IMR-90 (cell line): ENCODE results near the gene CDYL2. TPM values are rescaled to one million over a fixed set of nuclear protein-coding genes. Genes with fewer than 3 reads are reported as not detected.

Source experiments
- ATAC-seq: fragments of 200-7000 bp; cut with Tn5 transposase; 2 replicates; pipeline ENCODE4 v1.9.1; 2020; ENCODE audit warnings: low read depth, mild to moderate bottlenecking, moderate library complexity
- BruUV-seq: library from RNA; stranded (reverse); fragments of 400-500 nt; replicated peaks from 2 replicates; lab custom pipeline; 2021; lab: Mats Ljungman, UMichigan
- CTCF ChIA-PET: fragments of 300-600 bp; formaldehyde crosslinking; extraction: SDS; loops from one replicate; lab custom pipeline; 2021; ENCODE audit warnings: antibody characterized with exemption; lab: Yijun Ruan, JAX
- POLR2A ChIA-PET: fragments of 300-600 bp; sonication (Branson Sonifier 250); formaldehyde crosslinking; loops from one replicate; lab custom pipeline; 2022; ENCODE audit warnings: antibody characterized with exemption; ENCODE audit not compliant: unreplicated experiment; lab: Charles Lee
- DNase-seq: peaks from one replicate; pipeline ENCODE4 v3.0.0; 2013
- H2AFZ ChIP-seq: replicated peaks from 2 replicates; pipeline ENCODE3; 2013; ENCODE audit warnings: low read length, mild to moderate bottlenecking; ENCODE audit not compliant: poor library complexity
- H2AK5ac ChIP-seq: 2 replicates; pipeline ENCODE4 v1.6.1; 2013; ENCODE audit warnings: low read depth, low read length, inconsistent platforms
- H2AK9ac ChIP-seq: replicated peaks from 2 replicates; pipeline ENCODE3; 2013; ENCODE audit warnings: mild to moderate bottlenecking, low read depth, low read length, moderate library complexity; ENCODE audit not compliant: poor library complexity
- H2BK120ac ChIP-seq: 2 replicates; pipeline ENCODE4 v1.6.1; 2013; ENCODE audit warnings: low read depth, low read length, inconsistent platforms
- H2BK15ac ChIP-seq: 3 replicates; pipeline ENCODE4 v1.6.1; 2013; ENCODE audit warnings: low read depth, low read length, inconsistent platforms
- H2BK20ac ChIP-seq: 2 replicates; pipeline ENCODE4 v1.6.1; 2013; ENCODE audit warnings: low read depth, mild to moderate bottlenecking, inconsistent platforms, low read length, moderate library complexity
- H2BK5ac ChIP-seq: 2 replicates; pipeline ENCODE4 v1.6.1; 2013; ENCODE audit warnings: mild to moderate bottlenecking, low read depth, low read length, inconsistent platforms; ENCODE audit not compliant: poor library complexity, severe bottlenecking
- H3K14ac ChIP-seq: replicated peaks from 2 replicates; pipeline ENCODE4 v1.6.1; 2013; ENCODE audit warnings: low read depth, low read length, inconsistent platforms
- H3K18ac ChIP-seq: 2 replicates; pipeline ENCODE4 v1.6.1; 2013; ENCODE audit warnings: low read depth, low read length, control low read depth
- H3K23ac ChIP-seq: 2 replicates; pipeline ENCODE4 v1.6.1; 2013; ENCODE audit warnings: low read depth, low read length, inconsistent platforms
- H3K27ac ChIP-seq: 2 replicates; pipeline ENCODE4 v1.5.1; 2013; ENCODE audit warnings: mild to moderate bottlenecking, control low read depth, low read length; ENCODE audit not compliant: insufficient read depth
- H3K27me3 ChIP-seq: 2 replicates; pipeline ENCODE4 v1.6.1; 2013; ENCODE audit warnings: low read length; ENCODE audit not compliant: control insufficient read depth, insufficient read depth
- H3K36me3 ChIP-seq: 2 replicates; pipeline ENCODE4 v1.6.1; 2013; ENCODE audit warnings: low read length, mixed read lengths; ENCODE audit not compliant: control insufficient read depth, insufficient read depth
- H3K4ac ChIP-seq: 2 replicates; pipeline ENCODE4 v1.6.1; 2013; ENCODE audit warnings: low read depth, low read length, inconsistent platforms
- H3K4me1 ChIP-seq: 2 replicates; pipeline ENCODE4 v1.6.1; 2013; ENCODE audit warnings: low read length, mixed read lengths; ENCODE audit not compliant: control insufficient read depth, insufficient read depth
- H3K4me2 ChIP-seq: 2 replicates; pipeline ENCODE4 v1.6.1; 2013; ENCODE audit warnings: low read depth, mild to moderate bottlenecking, control low read depth, low read length, moderate library complexity
- H3K4me3 ChIP-seq: 2 replicates; pipeline ENCODE4 v1.5.1; 2013; ENCODE audit warnings: low read depth, mild to moderate bottlenecking, control low read depth, low read length, moderate library complexity; ENCODE audit not compliant: insufficient read depth
- H3K56ac ChIP-seq: 2 replicates; pipeline ENCODE4 v1.6.1; 2013; ENCODE audit warnings: low read length, inconsistent platforms; ENCODE audit not compliant: insufficient read depth; ENCODE audit errors: extremely low read depth
- H3K79me1 ChIP-seq, 2 experiments: 2 replicates each; pipeline ENCODE4 v1.6.1; 2013; ENCODE audit warnings: low read length in 2 of 2, inconsistent platforms in 1 of 2, low read depth in 1 of 2
- H3K9ac ChIP-seq: 2 replicates; pipeline ENCODE4 v1.6.1; 2013; ENCODE audit warnings: low read depth, low read length, control low read depth
- H3K9me1 ChIP-seq: 2 replicates; pipeline ENCODE4 v1.6.1; 2013; ENCODE audit warnings: low read length, inconsistent platforms; ENCODE audit not compliant: insufficient read depth
- H3K9me3 ChIP-seq: 2 replicates; pipeline ENCODE4 v1.6.1; 2013; ENCODE audit warnings: low read length; ENCODE audit not compliant: control insufficient read depth, insufficient read depth
- H4K20me1 ChIP-seq: 2 replicates; pipeline ENCODE4 v1.6.1; 2013; ENCODE audit warnings: low read length, inconsistent platforms; ENCODE audit not compliant: insufficient read depth
- H4K5ac ChIP-seq: 2 replicates; pipeline ENCODE4 v1.6.1; 2013; ENCODE audit warnings: mild to moderate bottlenecking, low read depth, low read length, control low read depth
- H4K8ac ChIP-seq, 2 experiments: 2 replicates each; pipeline ENCODE4 v1.6.1; 2013; ENCODE audit warnings: low read depth in 2 of 2, low read length in 2 of 2, control low read depth in 1 of 2, inconsistent platforms in 1 of 2
- H4K91ac ChIP-seq: 2 replicates; pipeline ENCODE4 v1.6.1; 2013; ENCODE audit warnings: low read depth, low read length, inconsistent platforms; ENCODE audit not compliant: insufficient read depth
- MAZ ChIP-seq: IDR thresholded peaks from 2 replicates; pipeline ENCODE4 v1.6.1; 2012; ENCODE audit warnings: low read depth, mild to moderate bottlenecking, low read length, improper control_type of control experiment, moderate library complexity, borderline replicate concordance
- WGBS, 2 experiments: methylation state at CpG; one replicate each; pipeline versions ENCODE4 v1.1.5 to v1.1.7; 2013; ENCODE audit warnings: missing lambda C conversion rate in 2 of 2; ENCODE audit not compliant: insufficient read length in 1 of 2; ENCODE audit errors: extremely low coverage in 2 of 2; 5-methylcytosine and 5-hydroxymethylcytosine counted together
- dilution Hi-C: fragments of 300-500 bp; cut with HindIII; formaldehyde crosslinking; loops from one replicate; pipeline ENCODE4 v1.14.3; 2018; ENCODE audit warnings: low sequenced_read_pairs; ENCODE audit not compliant: unreplicated experiment
- in situ Hi-C: fragments of 300-500 bp; cut with MboI; formaldehyde crosslinking; loops from 3 replicates; pipeline ENCODE4 v1.14.3; 2019; ENCODE audit warnings: low sequenced_read_pairs, inconsistent platforms, mixed read lengths
- intact Hi-C: fragments of 100-400 bp; cut with micrococcal nuclease; formaldehyde crosslinking; loops from 2 replicates; pipeline ENCODE4 v1.10.0; 2022
- polyA plus RNA-seq, 3 experiments: library from polyadenylated mRNA; depleted of rRNA; stranded (reverse); fragments of >200 nt; gene quantifications; 2 replicates each; pipeline ENCODE4 v1.2.3, GENCODE V29; 2012; ENCODE audit warnings: low replicate concordance in 1 of 3
- total RNA-seq: library from RNA; depleted of rRNA; stranded (reverse); fragments of >200 nt; gene quantifications from 2 replicates; pipeline ENCODE4 v1.2.3, GENCODE V29; 2012
- TF ChIP-seq, protein P1 (sequence below): fragments of 150-350 bp; IDR thresholded peaks from 2 replicates; pipeline ENCODE4 v1.6.1; 2016; ENCODE audit warnings: low read depth, mild to moderate bottlenecking, low read length, moderate library complexity, borderline replicate concordance

Gene CDYL2
- total and polyA plus RNA-seq, 2 of the 4 experiments (the other 2 are of a cell fraction): 1.2 to 3.9 TPM

GRCh38 chr16:80601182-80601581 lies 203.2 kb downstream of the CDYL2 start:
- Histone ChIP-seq H3K9ac (no peak overlapping the region), H3K4me2 (no peak overlapping the region), H4K20me1 (no peaks in the 10 kb centered on the region), H4K5ac (no peak overlapping the region), H3K14ac (no peak overlapping the region), H2AFZ (no peak overlapping the region), H4K8ac (no peak overlapping the region), H3K4ac (no peak overlapping the region), H2BK15ac (no peak overlapping the region), H2BK20ac (no peak overlapping the region), H3K4me3 (no peak overlapping the region), H2BK120ac (no peak overlapping the region), H3K27ac (no peak overlapping the region), H3K79me1 (no peaks in the 10 kb centered on the region), H3K23ac (no peak overlapping the region), H3K9me3 (peaks cover 4% of the 10 kb centered on the region; the same call in 1 of the 2 replicates), H3K9me1 (no peaks in the 10 kb centered on the region), H3K27me3 (no peaks in the 10 kb centered on the region), H4K91ac (no peak overlapping the region), H2AK5ac (no peak overlapping the region), H3K56ac (no peak overlapping the region), H3K4me1 (no peaks in the 10 kb centered on the region; the same call in 1 of the 2 replicates), H3K18ac (no peak overlapping the region), H3K36me3 (no peaks in the 10 kb centered on the region), H2BK5ac (no peak overlapping the region), H2AK9ac (no peak overlapping the region)
- ChIA-PET CTCF (no interaction called here), POLR2A (no interaction called here)
- no CpG with 5 or more reads among the region's 4 CpGs for WGBS, 2 experiments
- intact Hi-C loops (no loop called here), in situ Hi-C loops (no loop called here), dilution Hi-C loops (no loop called here)
- DNase-seq: no peak
- BruUV-seq: no TSS peak
- no peak for ATAC-seq
- no peak for TF ChIP-seq MAZ
- TF ChIP-seq, protein P1, sequence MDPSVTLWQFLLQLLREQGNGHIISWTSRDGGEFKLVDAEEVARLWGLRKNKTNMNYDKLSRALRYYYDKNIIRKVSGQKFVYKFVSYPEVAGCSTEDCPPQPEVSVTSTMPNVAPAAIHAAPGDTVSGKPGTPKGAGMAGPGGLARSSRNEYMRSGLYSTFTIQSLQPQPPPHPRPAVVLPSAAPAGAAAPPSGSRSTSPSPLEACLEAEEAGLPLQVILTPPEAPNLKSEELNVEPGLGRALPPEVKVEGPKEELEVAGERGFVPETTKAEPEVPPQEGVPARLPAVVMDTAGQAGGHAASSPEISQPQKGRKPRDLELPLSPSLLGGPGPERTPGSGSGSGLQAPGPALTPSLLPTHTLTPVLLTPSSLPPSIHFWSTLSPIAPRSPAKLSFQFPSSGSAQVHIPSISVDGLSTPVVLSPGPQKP: no peak
